Measurements from ENCODE around the gene ASF1A. TPM values are rescaled to one million over a fixed set of nuclear protein-coding genes. Genes with fewer than 3 reads are reported as not detected.

The ASF1A gene
- total and polyA plus RNA-seq, 8 donors: 4.5 to 13.9 (median 8.4) TPM

DNA sequence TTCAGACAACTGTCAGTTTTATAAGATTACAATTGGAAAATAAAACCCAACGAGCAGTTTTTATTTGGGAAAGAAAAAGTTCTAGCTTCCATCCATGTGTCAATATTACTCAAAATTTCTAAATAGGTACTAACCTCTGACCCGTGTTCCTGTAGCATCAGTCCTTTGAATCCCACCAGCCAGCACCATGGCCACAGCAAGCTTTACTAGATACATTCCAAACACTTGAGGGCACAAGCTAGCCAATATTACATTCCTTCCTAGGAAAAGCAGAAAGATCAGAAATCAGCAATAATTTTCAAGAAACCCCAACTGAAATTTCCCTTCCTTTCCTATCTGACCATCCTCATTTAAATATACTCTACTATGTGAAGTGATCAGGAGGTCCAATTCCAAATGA lies 19.2 kb downstream of the ASF1A start:
- WGBS, 2 donors: 74 to 81% methylated on average over 2 of the region's 2 CpGs
- ATAC-seq (no peak), DNase-seq (no peak), FAIRE-seq (no peak)
- no peak for TF ChIP-seq CTCF (IDR thresholded peaks at IDR 0.05)
- H3K27me3 ChIP-seq: no peaks in the 10 kb centered on the region
- no peak overlapping the region for H3K27ac ChIP-seq
- H3K4me3 ChIP-seq: no peak overlapping the region
- no peaks in the 10 kb centered on the region for H3K9me3 ChIP-seq
- peaks cover 0 to 35% (median 5%) of the 10 kb centered on the region in 3 donors for H3K36me3 ChIP-seq
- H3K4me1 ChIP-seq: no peaks in the 10 kb centered on the region
- intact Hi-C loops (cut with DNase I): no loop called here

GRCh38 chr6:118914598-118914997 lies 20.6 kb downstream of the ASF1A start:
- no peak for DNase-seq
- no peak for TF ChIP-seq CTCF (IDR thresholded peaks at IDR 0.05)
- H3K4me3 ChIP-seq: no peak overlapping the region
- no peaks in the 10 kb centered on the region for H3K4me1 ChIP-seq
- H3K27me3 ChIP-seq: no peaks in the 10 kb centered on the region
- no peaks in the 10 kb centered on the region for H3K9me3 ChIP-seq
- H3K36me3 ChIP-seq: peaks cover 0 to 25% (median 5%) of the 10 kb centered on the region in 3 donors
- no peak overlapping the region for H3K27ac ChIP-seq
- intact Hi-C loops (cut with DNase I): no loop called here
- ATAC-seq: no peak
- no peak for FAIRE-seq

DNA sequence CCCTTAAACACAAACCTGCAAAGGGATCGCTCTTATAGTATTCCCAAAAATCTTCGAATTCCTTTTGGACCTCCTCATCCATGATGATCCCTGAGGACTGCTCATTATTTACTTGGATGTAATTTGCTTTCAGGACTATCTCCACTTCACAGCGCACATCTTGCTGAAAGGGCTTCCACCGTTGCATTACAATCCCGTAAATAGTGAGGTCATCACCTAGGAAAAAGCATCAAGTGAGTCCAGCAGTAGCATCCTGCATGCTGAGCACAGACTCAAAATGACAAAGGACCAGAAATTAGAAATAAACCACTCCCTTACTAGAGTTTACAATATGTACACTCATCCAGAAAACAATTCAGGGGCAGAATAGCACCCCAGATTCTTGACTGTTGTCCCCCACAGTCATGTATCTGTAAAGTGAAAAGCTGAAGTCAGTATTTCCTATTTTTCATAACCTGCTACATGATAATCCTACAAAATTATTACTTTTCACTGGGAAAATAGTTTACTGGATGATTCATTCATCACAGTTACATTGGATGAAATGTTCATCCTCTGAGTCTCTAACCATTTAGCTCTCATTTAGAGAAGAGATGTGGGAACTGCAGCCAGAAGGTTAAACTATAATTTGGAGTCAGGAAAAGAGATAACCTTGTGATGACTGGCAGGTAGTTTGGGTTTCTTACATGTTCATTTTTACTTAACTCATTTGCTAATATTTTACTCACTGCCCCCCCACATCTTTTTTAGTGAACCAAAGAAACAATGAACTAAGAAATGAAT lies 23.8 kb downstream of the ASF1A start:
- H3K4me1 ChIP-seq: no peaks in the 10 kb centered on the region
- TF ChIP-seq CTCF (IDR thresholded peaks at IDR 0.05): no peak
- H3K4me3 ChIP-seq: no peak overlapping the region
- no peaks in the 10 kb centered on the region for H3K27me3 ChIP-seq
- DNase-seq (no peak), FAIRE-seq (no peak), ATAC-seq (no peak)
- intact Hi-C loops (cut with DNase I): no loop called here
- H3K27ac ChIP-seq: no peak overlapping the region
- H3K9me3 ChIP-seq: no peaks in the 10 kb centered on the region
- WGBS, 2 donors: 90 to 98% methylated on average over 5 of the region's 5 CpGs
- peaks cover 0 to 27% (median 10%) of the 10 kb centered on the region in 3 donors for H3K36me3 ChIP-seq

DNA sequence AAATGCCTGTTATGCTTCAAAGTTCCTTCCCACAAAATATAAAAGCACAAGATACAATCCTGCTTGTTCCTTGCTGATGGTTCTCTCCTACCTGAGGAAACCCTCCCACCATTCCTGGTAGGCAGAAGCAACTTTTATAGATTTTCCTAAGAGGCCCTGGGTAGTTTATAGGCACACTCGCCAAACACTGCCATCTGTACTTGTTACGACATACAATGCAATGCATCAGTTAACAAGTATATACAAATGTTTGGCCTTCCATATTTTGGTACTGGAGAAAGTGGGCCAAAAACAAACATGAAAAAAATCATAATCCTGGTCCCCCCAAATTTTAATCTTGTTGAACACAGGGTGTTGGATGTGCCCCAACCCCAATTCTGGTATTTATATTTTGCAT lies 24.4 kb downstream of the ASF1A start:
- WGBS, 2 donors: 73 to 86% methylated on average over 2 of the region's 2 CpGs
- intact Hi-C loops (cut with DNase I): no loop called here
- ATAC-seq (no peak), FAIRE-seq (no peak), DNase-seq (no peak)
- TF ChIP-seq CTCF (IDR thresholded peaks at IDR 0.05): no peak
- Histone ChIP-seq H3K4me1 (no peaks in the 10 kb centered on the region), H3K4me3 (no peak overlapping the region), H3K9me3 (no peaks in the 10 kb centered on the region), H3K27me3 (no peaks in the 10 kb centered on the region), H3K27ac (no peak overlapping the region), H3K36me3 (peaks cover 0 to 25% (median 10%) of the 10 kb centered on the region in 3 donors)

- H3K4me3 ChIP-seq: no peak overlapping the region
- H3K27me3 ChIP-seq: no peaks in the 10 kb centered on the region
- no peaks in the 10 kb centered on the region for H3K9me3 ChIP-seq
- H3K4me1 ChIP-seq: no peaks in the 10 kb centered on the region
- intact Hi-C loops (cut with DNase I): no loop called here
- no peak overlapping the region for H3K27ac ChIP-seq
- no peak for ATAC-seq
- 100% methylated on average over 1 of the region's 1 CpG for WGBS, 2 donors
- no peak for FAIRE-seq
- no peak for TF ChIP-seq CTCF (IDR thresholded peaks at IDR 0.05)
- DNase-seq: no peak
- peaks cover 0 to 25% (median 10%) of the 10 kb centered on the region in 3 donors for H3K36me3 ChIP-seq
Observed at GRCh38 chr6:118921084-118921483, 27.1 kb downstream of the ASF1A start.
